ENCODE results near the gene ARHGEF4.

The ARHGEF4 gene

DNA sequence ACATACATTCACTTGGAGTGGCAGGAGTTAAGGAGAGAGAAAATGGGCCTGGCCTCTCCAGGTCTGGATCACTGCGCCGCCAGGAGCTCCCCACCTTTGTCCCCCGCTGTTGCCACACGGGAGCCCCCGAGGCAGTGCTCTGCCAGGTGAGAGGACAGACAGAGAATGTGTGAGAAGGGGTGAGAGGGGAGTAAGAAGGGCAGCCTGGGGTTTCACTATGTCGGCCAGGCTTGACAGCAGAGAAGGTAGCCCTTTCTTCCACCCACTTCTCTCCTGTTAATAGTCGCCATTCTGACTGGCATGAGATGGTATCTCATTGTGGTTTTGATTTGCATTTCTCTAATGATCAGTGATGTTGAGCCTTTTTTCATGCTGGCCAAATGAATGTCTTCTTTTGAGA is 26.2 kb upstream of the ARHGEF4 start:
- H3K4me3 ChIP-seq = no peak overlapping the region
- no peak for DNase-seq (ENCODE audit: low read depth, low spot score)
- no peaks in the 10 kb centered on the region for H3K36me3 ChIP-seq (ENCODE audit: insufficient read depth, low read length)
- H3K9me3 ChIP-seq (ENCODE audit: low read depth, low read length) = no peaks in the 10 kb centered on the region
- TF ChIP-seq EZH2 (IDR thresholded peaks at IDR 0.05) (no peak), POLR2AphosphoS5 (IDR thresholded peaks at IDR 0.05; ENCODE audit: borderline replicate concordance, low read depth, low read length) (no peak), FOXP2 (optimal IDR thresholded peaks at IDR 0.05; ENCODE audit: control extremely low read depth, extremely low read length, insufficient read depth) (no peak)
- no peak overlapping the region for H3K9ac ChIP-seq (ENCODE audit: insufficient read length)
- H3K27ac ChIP-seq = no peak overlapping the region

DNA sequence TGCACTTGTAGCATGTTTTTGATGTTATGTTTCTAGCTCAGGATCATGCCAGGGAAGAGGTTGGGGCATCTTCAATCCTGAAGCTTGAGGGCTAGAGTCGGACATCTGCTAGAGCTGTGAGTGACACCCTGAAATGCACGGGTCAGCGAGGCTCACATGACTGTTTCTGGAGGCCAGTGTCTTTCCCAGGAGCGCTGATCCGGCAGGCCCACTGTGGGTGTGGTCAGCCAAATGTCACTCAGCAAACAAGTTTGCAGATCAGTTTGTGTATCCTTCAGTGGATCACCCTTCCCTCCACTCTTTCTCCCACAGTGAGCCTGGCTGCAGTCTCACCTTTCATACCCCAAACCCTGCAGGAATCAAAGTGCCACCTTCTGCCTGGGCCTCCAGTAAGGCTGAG is 23.0 kb upstream of the ARHGEF4 start:
- H3K9ac ChIP-seq (ENCODE audit: insufficient read length) = no peak overlapping the region
- no peak overlapping the region for H3K4me3 ChIP-seq
- H3K36me3 ChIP-seq (ENCODE audit: insufficient read depth, low read length) = no peaks in the 10 kb centered on the region
- no peak overlapping the region for H3K27ac ChIP-seq
- H3K9me3 ChIP-seq (ENCODE audit: low read depth, low read length) = no peaks in the 10 kb centered on the region
- no peak for TF ChIP-seq FOXP2 (optimal IDR thresholded peaks at IDR 0.05; ENCODE audit: control extremely low read depth, extremely low read length, insufficient read depth)
- no peak for TF ChIP-seq POLR2AphosphoS5 (IDR thresholded peaks at IDR 0.05; ENCODE audit: borderline replicate concordance, low read depth, low read length)
- TF ChIP-seq EZH2 (IDR thresholded peaks at IDR 0.05) = no peak
- no peak for DNase-seq (ENCODE audit: low read depth, low spot score)

DNA sequence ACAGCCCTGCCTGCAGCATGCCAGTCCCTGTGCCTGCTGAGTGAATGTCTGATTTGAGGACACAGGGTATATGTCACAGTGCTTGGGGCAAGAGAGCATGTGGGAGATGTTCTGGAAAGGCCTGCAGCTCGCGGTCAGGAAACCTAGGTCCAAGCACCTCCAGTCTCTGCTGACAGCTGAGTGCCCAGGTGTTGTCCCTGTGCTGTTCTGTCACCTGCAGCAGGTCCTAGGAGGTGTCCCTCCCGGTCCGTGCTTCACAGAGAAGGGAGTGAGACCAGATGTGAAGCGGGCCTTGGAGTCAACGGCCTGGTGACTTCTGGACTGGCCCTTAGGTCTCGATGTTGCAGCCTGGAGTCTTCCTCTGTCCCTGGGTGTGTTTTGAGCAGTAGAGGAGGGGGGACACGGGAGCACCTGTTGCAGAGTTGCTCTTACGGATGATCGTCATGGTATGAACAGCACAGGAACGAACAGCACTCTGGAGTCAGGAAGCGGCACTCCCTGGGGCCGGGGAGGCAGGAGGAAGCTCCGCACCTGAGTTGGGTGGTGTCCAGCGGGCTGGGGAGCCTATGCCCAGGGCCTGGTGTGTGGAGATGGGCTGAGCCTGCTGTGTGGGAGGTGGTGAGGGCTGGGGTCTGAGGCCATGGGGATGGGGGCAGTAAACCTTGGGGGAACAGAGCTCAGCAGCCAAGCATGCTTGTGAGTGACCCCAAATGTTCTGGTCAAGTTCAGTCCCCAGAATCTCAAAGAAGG is 21.6 kb upstream of the ARHGEF4 start:
- no peaks in the 10 kb centered on the region for H3K36me3 ChIP-seq (ENCODE audit: insufficient read depth, low read length)
- no peak for DNase-seq (ENCODE audit: low read depth, low spot score)
- H3K4me3 ChIP-seq = no peak overlapping the region
- no peak overlapping the region for H3K27ac ChIP-seq
- no peak for TF ChIP-seq FOXP2 (optimal IDR thresholded peaks at IDR 0.05; ENCODE audit: control extremely low read depth, extremely low read length, insufficient read depth)
- TF ChIP-seq EZH2 (IDR thresholded peaks at IDR 0.05) = no peak
- TF ChIP-seq POLR2AphosphoS5 (IDR thresholded peaks at IDR 0.05; ENCODE audit: borderline replicate concordance, low read depth, low read length) = no peak
- H3K9ac ChIP-seq (ENCODE audit: insufficient read length) = no peak overlapping the region
- H3K9me3 ChIP-seq (ENCODE audit: low read depth, low read length) = no peaks in the 10 kb centered on the region

DNA sequence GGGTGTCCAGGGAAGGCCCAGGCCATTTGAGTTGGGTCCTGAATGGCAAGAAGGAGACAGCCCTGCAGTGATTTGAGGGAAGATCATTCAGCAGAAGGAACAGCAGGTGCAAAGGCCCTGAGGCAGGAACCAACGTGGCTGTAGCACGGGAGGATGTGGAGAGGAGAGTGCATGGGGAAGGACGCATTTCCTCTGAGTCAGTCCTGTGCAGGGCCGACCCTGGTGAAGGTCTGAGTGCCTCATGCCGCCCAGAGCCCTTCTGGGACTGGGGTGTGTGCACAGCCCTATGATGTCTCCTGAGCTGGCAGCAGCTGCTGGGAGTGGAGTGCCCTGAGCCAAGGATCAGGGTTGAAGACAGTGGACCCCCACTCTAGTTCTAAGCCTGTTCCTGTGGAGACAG is 17.9 kb upstream of the ARHGEF4 start:
- Histone ChIP-seq H3K27ac (no peak overlapping the region), H3K9me3 (ENCODE audit: low read depth, low read length) (no peaks in the 10 kb centered on the region), H3K9ac (ENCODE audit: insufficient read length) (no peak overlapping the region), H3K4me3 (no peak overlapping the region), H3K36me3 (ENCODE audit: insufficient read depth, low read length) (no peaks in the 10 kb centered on the region)
- TF ChIP-seq FOXP2 (optimal IDR thresholded peaks at IDR 0.05; ENCODE audit: control extremely low read depth, extremely low read length, insufficient read depth) (no peak), POLR2AphosphoS5 (IDR thresholded peaks at IDR 0.05; ENCODE audit: borderline replicate concordance, low read depth, low read length) (no peak), EZH2 (IDR thresholded peaks at IDR 0.05) (no peak)
- no peak for DNase-seq (ENCODE audit: low read depth, low spot score)

DNA sequence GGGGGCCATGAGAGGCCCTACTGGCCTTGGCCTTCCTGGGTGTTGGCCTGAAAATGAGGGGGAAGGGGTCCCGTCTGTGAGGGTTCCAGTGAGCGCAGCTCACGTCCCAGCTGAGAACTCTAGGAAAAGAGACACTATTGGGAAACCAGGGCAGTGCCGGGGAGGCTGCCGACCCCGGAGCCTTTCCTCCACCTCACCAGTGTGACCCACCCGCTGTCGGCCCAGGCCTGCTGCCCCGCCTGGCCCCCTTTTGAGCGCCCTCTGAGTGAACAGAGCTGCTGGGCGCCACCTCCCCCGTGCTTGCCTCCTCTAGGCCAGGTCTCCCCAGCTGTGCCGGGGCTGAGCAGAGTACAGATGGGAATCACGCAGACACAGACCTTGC is 17.5 kb upstream of the ARHGEF4 start:
- no peak for DNase-seq (ENCODE audit: low read depth, low spot score)
- H3K27ac ChIP-seq = no peak overlapping the region
- H3K36me3 ChIP-seq (ENCODE audit: insufficient read depth, low read length) = no peaks in the 10 kb centered on the region
- no peaks in the 10 kb centered on the region for H3K9me3 ChIP-seq (ENCODE audit: low read depth, low read length)
- no peak for TF ChIP-seq FOXP2 (optimal IDR thresholded peaks at IDR 0.05; ENCODE audit: control extremely low read depth, extremely low read length, insufficient read depth)
- no peak for TF ChIP-seq POLR2AphosphoS5 (IDR thresholded peaks at IDR 0.05; ENCODE audit: borderline replicate concordance, low read depth, low read length)
- TF ChIP-seq EZH2 (IDR thresholded peaks at IDR 0.05) = no peak
- no peak overlapping the region for H3K4me3 ChIP-seq
- H3K9ac ChIP-seq (ENCODE audit: insufficient read length) = no peak overlapping the region

DNA sequence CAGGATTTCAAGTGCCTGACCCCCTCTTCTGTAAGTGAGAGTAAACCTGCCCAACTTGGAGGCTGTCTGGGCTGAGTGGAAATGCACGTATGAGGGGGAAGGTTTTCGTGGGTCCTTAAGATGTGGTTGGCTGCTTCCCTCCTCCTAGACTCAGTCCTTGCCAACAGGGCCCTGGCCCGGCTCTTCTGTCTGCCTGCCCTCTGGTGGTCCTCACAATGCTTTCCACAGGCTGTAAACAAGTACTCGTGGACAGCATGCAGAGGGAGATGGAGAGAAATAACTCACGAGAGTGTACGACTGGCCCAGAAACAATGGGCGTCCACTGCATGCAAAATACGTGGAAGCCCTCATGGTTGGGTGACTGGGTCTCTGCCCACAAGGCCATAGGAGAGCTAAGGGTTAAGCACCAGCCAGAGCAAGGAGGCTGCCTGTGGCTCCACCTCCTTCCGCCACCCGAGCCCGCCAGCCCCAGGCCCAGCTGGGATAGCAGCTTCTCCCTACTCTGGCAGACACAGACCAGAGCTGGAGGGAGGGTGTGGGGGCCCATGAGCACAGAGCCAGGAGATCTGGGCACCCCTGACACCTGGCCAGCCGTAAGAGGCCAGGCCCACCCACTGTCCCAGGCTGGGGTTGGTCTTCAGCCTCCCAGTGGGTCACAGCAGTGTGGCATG is 17.0 kb upstream of the ARHGEF4 start:
- no peak overlapping the region for H3K27ac ChIP-seq
- no peaks in the 10 kb centered on the region for H3K9me3 ChIP-seq (ENCODE audit: low read depth, low read length)
- no peak overlapping the region for H3K9ac ChIP-seq (ENCODE audit: insufficient read length)
- H3K4me3 ChIP-seq = no peak overlapping the region
- H3K36me3 ChIP-seq (ENCODE audit: insufficient read depth, low read length) = no peaks in the 10 kb centered on the region
- TF ChIP-seq EZH2 (IDR thresholded peaks at IDR 0.05) (no peak), POLR2AphosphoS5 (IDR thresholded peaks at IDR 0.05; ENCODE audit: borderline replicate concordance, low read depth, low read length) (no peak), FOXP2 (optimal IDR thresholded peaks at IDR 0.05; ENCODE audit: control extremely low read depth, extremely low read length, insufficient read depth) (no peak)
- no peak for DNase-seq (ENCODE audit: low read depth, low spot score)

DNA sequence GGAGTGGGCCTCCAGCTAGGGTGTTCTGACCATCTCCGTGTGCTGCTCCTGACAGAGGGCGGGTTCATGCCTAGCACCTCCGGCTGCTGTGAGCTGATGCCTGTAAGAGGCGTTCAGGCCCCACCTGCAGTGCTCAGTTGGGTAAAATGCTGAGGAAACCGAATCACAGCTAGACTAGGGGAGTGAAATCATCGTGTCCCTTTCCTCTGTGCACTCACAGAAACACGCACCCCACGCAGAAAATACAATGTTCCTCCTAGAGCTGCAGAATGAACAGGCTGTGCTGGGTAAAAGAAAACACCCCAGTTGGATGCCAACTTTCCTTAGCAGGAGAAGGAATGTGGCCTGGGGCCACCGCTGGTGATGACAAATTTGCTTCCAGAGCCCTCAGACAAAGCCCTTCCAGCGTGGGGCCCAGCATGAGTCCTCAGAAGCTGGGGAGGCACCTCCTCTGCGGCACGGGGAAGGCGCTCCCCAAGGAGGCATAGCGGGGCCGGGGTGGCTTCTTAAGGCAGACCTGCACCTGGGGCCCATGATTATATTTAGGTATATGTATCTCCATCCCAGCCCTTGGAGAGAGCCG is 16.3 kb upstream of the ARHGEF4 start:
- Histone ChIP-seq H3K27ac (no peak overlapping the region), H3K9me3 (ENCODE audit: low read depth, low read length) (no peaks in the 10 kb centered on the region), H3K9ac (ENCODE audit: insufficient read length) (no peak overlapping the region), H3K36me3 (ENCODE audit: insufficient read depth, low read length) (no peaks in the 10 kb centered on the region), H3K4me3 (no peak overlapping the region)
- DNase-seq (ENCODE audit: low read depth, low spot score) = no peak
- TF ChIP-seq FOXP2 (optimal IDR thresholded peaks at IDR 0.05; ENCODE audit: control extremely low read depth, extremely low read length, insufficient read depth) (no peak), POLR2AphosphoS5 (IDR thresholded peaks at IDR 0.05; ENCODE audit: borderline replicate concordance, low read depth, low read length) (no peak)

DNA sequence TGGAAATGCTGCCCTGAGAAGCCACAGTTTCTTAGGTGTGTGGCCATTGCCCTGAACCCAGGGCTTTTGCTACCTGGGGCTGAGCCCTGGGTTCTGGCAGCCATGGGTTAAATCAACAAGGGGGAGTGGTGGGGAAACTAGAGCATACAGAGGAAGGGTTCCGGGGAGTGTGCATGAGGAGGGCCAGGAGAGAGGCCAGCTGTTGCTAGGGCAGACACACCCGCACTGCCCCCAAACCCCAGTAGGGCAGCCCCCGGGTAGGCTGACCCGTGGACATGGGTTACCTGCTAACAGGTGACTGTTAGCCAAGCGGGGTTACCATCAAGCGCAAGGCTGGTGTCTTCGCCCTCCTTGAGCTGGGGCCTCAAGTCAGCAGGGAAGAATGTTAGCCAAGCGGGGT is 14.8 kb upstream of the ARHGEF4 start:
- H3K9ac ChIP-seq (ENCODE audit: insufficient read length) = no peak overlapping the region
- no peak overlapping the region for H3K27ac ChIP-seq
- TF ChIP-seq POLR2AphosphoS5 (IDR thresholded peaks at IDR 0.05; ENCODE audit: borderline replicate concordance, low read depth, low read length) (no peak), FOXP2 (optimal IDR thresholded peaks at IDR 0.05; ENCODE audit: control extremely low read depth, extremely low read length, insufficient read depth) (no peak)
- no peaks in the 10 kb centered on the region for H3K36me3 ChIP-seq (ENCODE audit: insufficient read depth, low read length)
- DNase-seq (ENCODE audit: low read depth, low spot score) = no peak
- no peak overlapping the region for H3K4me3 ChIP-seq
- H3K9me3 ChIP-seq (ENCODE audit: low read depth, low read length) = no peaks in the 10 kb centered on the region

Measured in SK-N-MC (cell line).